Pons (tissue), 1 donor: ENCODE data around the gene IL12RB1.
"Not testable (repeated sequence)": the region's sequence is repeated elsewhere in the genome, so short reads cannot be mapped to it uniquely, and the experiment has no call there.

Experiments
- DNase-seq: peaks from one replicate; pipeline ENCODE4 v3.0.0-alpha.2; 2016; ENCODE audit warnings: low spot score

IL12RB1 gene

GRCh38 chr19:18110609-18111232 is 24.0 kb upstream of the IL12RB1 start:
- DNase-seq, result no peak

GRCh38 chr19:18109733-18110608 is 23.2 kb upstream of the IL12RB1 start:
- DNase-seq, result no peak

- no peak for DNase-seq
Measured at GRCh38 chr19:18109341-18109732, 22.6 kb upstream of the IL12RB1 start.

- DNase-seq, result no peak
Measured at GRCh38 chr19:18108897-18109296, 22.2 kb upstream of the IL12RB1 start.

GRCh38 chr19:18107235-18107634 is 20.5 kb upstream of the IL12RB1 start:
- DNase-seq, result no peak

GRCh38 chr19:18105259-18105658 is 18.5 kb upstream of the IL12RB1 start:
- not testable (repeated sequence) for DNase-seq

GRCh38 chr19:18104793-18105131 is 18.0 kb upstream of the IL12RB1 start:
- no peak for DNase-seq

GRCh38 chr19:18102916-18103542 is 16.3 kb upstream of the IL12RB1 start:
- no peak for DNase-seq

GRCh38 chr19:18101268-18101667 is 14.5 kb upstream of the IL12RB1 start:
- no peak for DNase-seq

GRCh38 chr19:18100710-18101109 is 14.0 kb upstream of the IL12RB1 start:
- peak; percentile 66 for DNase-seq

GRCh38 chr19:18099623-18099995 is 12.9 kb upstream of the IL12RB1 start:
- no peak for DNase-seq

- no peak for DNase-seq
Measured at GRCh38 chr19:18098891-18099622, 12.3 kb upstream of the IL12RB1 start.

- no peak for DNase-seq
Measured at GRCh38 chr19:18097993-18098890, 11.5 kb upstream of the IL12RB1 start.

- peak; percentile 87 for DNase-seq
Measured at GRCh38 chr19:18097217-18097992, 10.7 kb upstream of the IL12RB1 start, which contains the start of gene MAST3. Gene MAST3, plus strand, starts transcription at chr19:18097778. Its CDS starts 15 bp downstream, at chr19:18097793.

GRCh38 chr19:18096258-18096657 is 9.5 kb upstream of the IL12RB1 start:
- no peak for DNase-seq

- DNase-seq, result no peak
Measured at GRCh38 chr19:18093439-18094161, 6.9 kb upstream of the IL12RB1 start.

GRCh38 chr19:18091217-18091608 is 4.5 kb upstream of the IL12RB1 start:
- peak; percentile 63 for DNase-seq

- DNase-seq, result no peak
Measured at GRCh38 chr19:18090545-18091216, 3.9 kb upstream of the IL12RB1 start.

- DNase-seq, result peak; percentile 96
Measured at GRCh38 chr19:18089726-18090125, 3.0 kb upstream of the IL12RB1 start.
